GM10248 (cell line): ENCODE measurements around the gene PNPLA1.
A peak's percentile ranks its signal among the peaks of the same experiment; 100 is the strongest.

Experiments used
- CTCF ChIA-PET: fragments of 300-600 bp; sonication (Branson Sonifier 250); formaldehyde crosslinking; extraction: SDS; loops from one replicate; lab custom pipeline; 2021; ENCODE audit warnings: antibody characterized with exemption; lab: Yijun Ruan, JAX
- POLR2A ChIA-PET: fragments of 350-650 bp; sonication (Branson Sonifier 250); formaldehyde crosslinking; extraction: SDS; loops from one replicate; lab custom pipeline; 2020; ENCODE audit warnings: antibody characterized with exemption; lab: Yijun Ruan, JAX
- DNase-seq: peaks from one replicate; pipeline ENCODE4 v3.0.0; 2012; ENCODE audit errors: extremely low spot score
- CTCF ChIP-seq: IDR thresholded peaks from 2 replicates; pipeline ENCODE4 v1.5.1; 2012; ENCODE audit warnings: mild to moderate bottlenecking, low read depth; ENCODE audit errors: extremely low read depth, missing control alignments, control extremely low read depth

PNPLA1 gene

GRCh38 chr6:36350681-36351571 is 81.1 kb downstream of the PNPLA1 start:
- DNase-seq, result no peak
- POLR2A ChIA-PET, result no interaction called here
- TF ChIP-seq CTCF, result no peak
- CTCF ChIA-PET, result interaction anchor here (1.9 to 17.3 kb wide), 5 partner anchors 10 to 49 kb away, joined by 4 to 323 read pairs (median 9); partner anchors contain the start of gene BNIP5

- DNase-seq, result no peak
- TF ChIP-seq CTCF, result no peak
- POLR2A ChIA-PET, result no interaction called here
- CTCF ChIA-PET, result interaction anchor here (0.6 to 17.3 kb wide), 7 partner anchors 8 to 643 kb away, joined by 3 to 323 read pairs (median 6); partner anchors contain the start of gene BNIP5
Measured at GRCh38 chr6:36352477-36353157, 82.8 kb downstream of the PNPLA1 start.

GRCh38 chr6:36353411-36353915 is 83.6 kb downstream of the PNPLA1 start:
- DNase-seq, result no peak
- no peak for TF ChIP-seq CTCF
- ChIA-PET POLR2A (no interaction called here), CTCF (interaction anchor here (14.6 to 17.3 kb wide), 2 partner anchors 12 to 47 kb away, joined by 227 to 323 read pairs; partner anchors contain the start of gene BNIP5)

GRCh38 chr6:36355819-36356218 is 86.0 kb downstream of the PNPLA1 start:
- no peak for DNase-seq
- no peak for TF ChIP-seq CTCF
- ChIA-PET CTCF (interaction anchor here (0.9 to 17.3 kb wide), 6 partner anchors 9 to 261 kb away, joined by 3 to 323 read pairs (median 4); partner anchors contain the start of gene BNIP5), POLR2A (no interaction called here)

- TF ChIP-seq CTCF, result no peak
- ChIA-PET CTCF (interaction anchor here (1.2 to 17.3 kb wide), 8 partner anchors 11 to 263 kb away, joined by 3 to 323 read pairs (median 20); partner anchors contain the start of genes BNIP5 and MAPK13), POLR2A (interaction anchor here (0.8 kb wide), 1 partner anchor 17 kb away, joined by 4 read pairs; no protein-coding TSS in a partner anchor)
- peak; percentile 53 for DNase-seq
Measured at GRCh38 chr6:36357872-36358225, 88.0 kb downstream of the PNPLA1 start.
